IMR-90 (cell line): ENCODE results near the gene PPP4C. TPM values are rescaled to one million over a fixed set of nuclear protein-coding genes. Genes with fewer than 3 reads are reported as not detected.

Experiments
- ATAC-seq: fragments of 200-7000 bp; cut with Tn5 transposase; 2 replicates; pipeline ENCODE4 v1.9.1; 2020; ENCODE audit warnings: low read depth, mild to moderate bottlenecking, moderate library complexity
- BruUV-seq: library from RNA; stranded (reverse); fragments of 400-500 nt; replicated peaks from 2 replicates; lab custom pipeline; 2021; lab: Mats Ljungman, UMichigan
- CTCF ChIA-PET: fragments of 300-600 bp; formaldehyde crosslinking; extraction: SDS; loops from one replicate; lab custom pipeline; 2021; ENCODE audit warnings: antibody characterized with exemption; lab: Yijun Ruan, JAX
- POLR2A ChIA-PET: fragments of 300-600 bp; sonication (Branson Sonifier 250); formaldehyde crosslinking; loops from one replicate; lab custom pipeline; 2022; ENCODE audit warnings: antibody characterized with exemption; ENCODE audit not compliant: unreplicated experiment; lab: Charles Lee
- DNase-seq: peaks from one replicate; pipeline ENCODE4 v3.0.0; 2013
- H2AFZ ChIP-seq: replicated peaks from 2 replicates; pipeline ENCODE3; 2013; ENCODE audit warnings: low read length, mild to moderate bottlenecking; ENCODE audit not compliant: poor library complexity
- H2AK5ac ChIP-seq: 2 replicates; pipeline ENCODE4 v1.6.1; 2013; ENCODE audit warnings: low read depth, low read length, inconsistent platforms
- H2AK9ac ChIP-seq: replicated peaks from 2 replicates; pipeline ENCODE3; 2013; ENCODE audit warnings: mild to moderate bottlenecking, low read depth, low read length, moderate library complexity; ENCODE audit not compliant: poor library complexity
- H2BK120ac ChIP-seq: 2 replicates; pipeline ENCODE4 v1.6.1; 2013; ENCODE audit warnings: low read depth, low read length, inconsistent platforms
- H2BK15ac ChIP-seq: 3 replicates; pipeline ENCODE4 v1.6.1; 2013; ENCODE audit warnings: low read depth, low read length, inconsistent platforms
- H2BK20ac ChIP-seq: 2 replicates; pipeline ENCODE4 v1.6.1; 2013; ENCODE audit warnings: low read depth, mild to moderate bottlenecking, inconsistent platforms, low read length, moderate library complexity
- H2BK5ac ChIP-seq: 2 replicates; pipeline ENCODE4 v1.6.1; 2013; ENCODE audit warnings: mild to moderate bottlenecking, low read depth, low read length, inconsistent platforms; ENCODE audit not compliant: poor library complexity, severe bottlenecking
- H3K14ac ChIP-seq: replicated peaks from 2 replicates; pipeline ENCODE4 v1.6.1; 2013; ENCODE audit warnings: low read depth, low read length, inconsistent platforms
- H3K18ac ChIP-seq: 2 replicates; pipeline ENCODE4 v1.6.1; 2013; ENCODE audit warnings: low read depth, low read length, control low read depth
- H3K23ac ChIP-seq: 2 replicates; pipeline ENCODE4 v1.6.1; 2013; ENCODE audit warnings: low read depth, low read length, inconsistent platforms
- H3K27ac ChIP-seq: 2 replicates; pipeline ENCODE4 v1.5.1; 2013; ENCODE audit warnings: mild to moderate bottlenecking, control low read depth, low read length; ENCODE audit not compliant: insufficient read depth
- H3K27me3 ChIP-seq: 2 replicates; pipeline ENCODE4 v1.6.1; 2013; ENCODE audit warnings: low read length; ENCODE audit not compliant: control insufficient read depth, insufficient read depth
- H3K36me3 ChIP-seq: 2 replicates; pipeline ENCODE4 v1.6.1; 2013; ENCODE audit warnings: low read length, mixed read lengths; ENCODE audit not compliant: control insufficient read depth, insufficient read depth
- H3K4ac ChIP-seq: 2 replicates; pipeline ENCODE4 v1.6.1; 2013; ENCODE audit warnings: low read depth, low read length, inconsistent platforms
- H3K4me1 ChIP-seq: 2 replicates; pipeline ENCODE4 v1.6.1; 2013; ENCODE audit warnings: low read length, mixed read lengths; ENCODE audit not compliant: control insufficient read depth, insufficient read depth
- H3K4me2 ChIP-seq: 2 replicates; pipeline ENCODE4 v1.6.1; 2013; ENCODE audit warnings: low read depth, mild to moderate bottlenecking, control low read depth, low read length, moderate library complexity
- H3K4me3 ChIP-seq: 2 replicates; pipeline ENCODE4 v1.5.1; 2013; ENCODE audit warnings: low read depth, mild to moderate bottlenecking, control low read depth, low read length, moderate library complexity; ENCODE audit not compliant: insufficient read depth
- H3K56ac ChIP-seq: 2 replicates; pipeline ENCODE4 v1.6.1; 2013; ENCODE audit warnings: low read length, inconsistent platforms; ENCODE audit not compliant: insufficient read depth; ENCODE audit errors: extremely low read depth
- H3K79me1 ChIP-seq, 2 experiments: 2 replicates each; pipeline ENCODE4 v1.6.1; 2013; ENCODE audit warnings: low read length in 2 of 2, inconsistent platforms in 1 of 2, low read depth in 1 of 2
- H3K9ac ChIP-seq: 2 replicates; pipeline ENCODE4 v1.6.1; 2013; ENCODE audit warnings: low read depth, low read length, control low read depth
- H3K9me1 ChIP-seq: 2 replicates; pipeline ENCODE4 v1.6.1; 2013; ENCODE audit warnings: low read length, inconsistent platforms; ENCODE audit not compliant: insufficient read depth
- H3K9me3 ChIP-seq: 2 replicates; pipeline ENCODE4 v1.6.1; 2013; ENCODE audit warnings: low read length; ENCODE audit not compliant: control insufficient read depth, insufficient read depth
- H4K20me1 ChIP-seq: 2 replicates; pipeline ENCODE4 v1.6.1; 2013; ENCODE audit warnings: low read length, inconsistent platforms; ENCODE audit not compliant: insufficient read depth
- H4K5ac ChIP-seq: 2 replicates; pipeline ENCODE4 v1.6.1; 2013; ENCODE audit warnings: mild to moderate bottlenecking, low read depth, low read length, control low read depth
- H4K8ac ChIP-seq, 2 experiments: 2 replicates each; pipeline ENCODE4 v1.6.1; 2013; ENCODE audit warnings: low read depth in 2 of 2, low read length in 2 of 2, control low read depth in 1 of 2, inconsistent platforms in 1 of 2
- H4K91ac ChIP-seq: 2 replicates; pipeline ENCODE4 v1.6.1; 2013; ENCODE audit warnings: low read depth, low read length, inconsistent platforms; ENCODE audit not compliant: insufficient read depth
- CHD1 ChIP-seq: IDR thresholded peaks from 2 replicates; pipeline ENCODE4 v1.6.1; 2012; ENCODE audit warnings: low read depth, low read length, improper control_type of control experiment
- MAZ ChIP-seq: IDR thresholded peaks from 2 replicates; pipeline ENCODE4 v1.6.1; 2012; ENCODE audit warnings: low read depth, mild to moderate bottlenecking, low read length, improper control_type of control experiment, moderate library complexity, borderline replicate concordance
- MXI1 ChIP-seq: IDR thresholded peaks from 2 replicates; pipeline ENCODE4 v1.6.1; 2012; ENCODE audit warnings: low read depth, mild to moderate bottlenecking, low read length, moderate library complexity, borderline replicate concordance
- RAD21 ChIP-seq: IDR thresholded peaks from 2 replicates; pipeline ENCODE4 v1.6.1; 2012; ENCODE audit warnings: low read length, improper control_type of control experiment
- RCOR1 ChIP-seq: IDR thresholded peaks from 2 replicates; pipeline ENCODE4 v1.6.1; 2012; ENCODE audit warnings: mild to moderate bottlenecking, low read length, improper control_type of control experiment; ENCODE audit not compliant: insufficient replicate concordance
- WGBS, 2 experiments: methylation state at CpG; one replicate each; pipeline versions ENCODE4 v1.1.5 to v1.1.7; 2013; ENCODE audit warnings: missing lambda C conversion rate in 2 of 2; ENCODE audit not compliant: insufficient read length in 1 of 2; ENCODE audit errors: extremely low coverage in 2 of 2; 5-methylcytosine and 5-hydroxymethylcytosine counted together
- dilution Hi-C: fragments of 300-500 bp; cut with HindIII; formaldehyde crosslinking; loops from one replicate; pipeline ENCODE4 v1.14.3; 2018; ENCODE audit warnings: low sequenced_read_pairs; ENCODE audit not compliant: unreplicated experiment
- in situ Hi-C: fragments of 300-500 bp; cut with MboI; formaldehyde crosslinking; loops from 3 replicates; pipeline ENCODE4 v1.14.3; 2019; ENCODE audit warnings: low sequenced_read_pairs, inconsistent platforms, mixed read lengths
- intact Hi-C: fragments of 100-400 bp; cut with micrococcal nuclease; formaldehyde crosslinking; loops from 2 replicates; pipeline ENCODE4 v1.10.0; 2022
- polyA plus RNA-seq, 3 experiments: library from polyadenylated mRNA; depleted of rRNA; stranded (reverse); fragments of >200 nt; gene quantifications; 2 replicates each; pipeline ENCODE4 v1.2.3, GENCODE V29; 2012; ENCODE audit warnings: low replicate concordance in 1 of 3
- total RNA-seq: library from RNA; depleted of rRNA; stranded (reverse); fragments of >200 nt; gene quantifications from 2 replicates; pipeline ENCODE4 v1.2.3, GENCODE V29; 2012
- TF ChIP-seq, protein P1 (sequence below): fragments of 150-350 bp; IDR thresholded peaks from 2 replicates; pipeline ENCODE4 v1.6.1; 2016; ENCODE audit warnings: low read depth, mild to moderate bottlenecking, low read length, moderate library complexity, borderline replicate concordance

Gene PPP4C
- total and polyA plus RNA-seq, 2 of the 4 experiments (the other 2 are of a cell fraction), result 200 to 209 TPM

DNA sequence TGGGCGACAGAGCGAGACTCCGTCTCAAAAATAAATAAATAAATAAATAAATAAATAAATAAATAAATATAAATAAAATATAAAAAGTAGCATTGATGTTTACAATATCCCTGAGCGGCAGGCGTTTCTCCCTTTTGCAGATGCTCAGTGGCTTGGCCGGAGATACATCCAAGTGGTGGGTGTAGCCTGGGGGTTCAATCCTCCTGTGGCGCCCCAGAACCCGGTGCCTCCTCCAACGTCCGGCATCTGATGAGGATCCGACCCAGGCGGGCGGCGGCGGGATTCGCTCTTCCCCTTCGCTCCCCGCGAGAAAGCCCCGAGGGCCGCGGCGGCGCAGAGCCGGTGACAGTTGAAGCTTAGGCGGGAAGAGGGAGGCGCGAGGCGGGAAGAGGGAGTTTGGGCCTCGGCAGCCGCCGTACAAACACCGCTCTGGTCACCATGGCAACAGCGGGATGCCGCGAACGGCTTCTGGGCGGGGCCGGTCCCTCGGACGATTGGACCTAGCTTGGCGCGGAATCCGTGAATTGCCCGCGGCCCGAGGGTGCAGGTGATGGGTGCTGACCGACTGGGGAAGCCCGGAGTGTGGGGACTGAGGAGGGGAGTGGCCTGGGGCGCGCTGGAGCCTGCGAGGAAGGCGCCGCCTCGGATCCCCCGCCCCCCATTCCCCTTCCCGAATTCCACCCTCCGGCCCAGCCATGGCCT is 23.0 kb upstream of the PPP4C start:
- dilution Hi-C loops, result no loop called here
- DNase-seq (peak; percentile 88), ATAC-seq (peak; percentile 84)
- Histone ChIP-seq H2BK120ac (peak overlapping the region; percentile 76), H2BK20ac (0 out of 2 replicates have a peak overlapping the region, but pooled peaks have one; percentile 63), H2AK9ac (peak overlapping the region; percentile 97), H3K4me1 (peaks cover 7% of the 10 kb centered on the region), H3K23ac (peak overlapping the region; percentile 41; the same call in 1 of the 2 replicates), H2AFZ (peak overlapping the region; percentile 94), H3K79me1 (peaks cover 6 to 42% of the 10 kb centered on the region in 2 experiments; a peak in 2 of 4 replicates), H3K9ac (peak overlapping the region; percentile 71), H3K4ac (peak overlapping the region; percentile 86), H2BK15ac (peak overlapping the region; percentile 41; the same call in 1 of the 3 replicates), H2AK5ac (peak overlapping the region; percentile 81), H3K4me3 (peak overlapping the region; percentile 61), H3K9me3 (no peaks in the 10 kb centered on the region), H3K14ac (peak overlapping the region; percentile 88), H4K20me1 (no peaks in the 10 kb centered on the region; the same call in 1 of the 2 replicates), H3K9me1 (peaks cover 14% of the 10 kb centered on the region), H3K27ac (peak overlapping the region; percentile 82), H3K18ac (no peak overlapping the region), H4K8ac (peak overlapping the region; percentile 74 to 86; a peak in 3 of 4 replicates), H2BK5ac (peak overlapping the region; percentile 83), H3K36me3 (no peaks in the 10 kb centered on the region), H4K91ac (peak overlapping the region; percentile 78), H3K56ac (peak overlapping the region; percentile 61; the same call in 1 of the 2 replicates), H3K27me3 (no peaks in the 10 kb centered on the region), H4K5ac (0 out of 2 replicates have a peak overlapping the region, but pooled peaks have one; percentile 33), H3K4me2 (peak overlapping the region; percentile 91)
- intact Hi-C loops, result no loop called here
- POLR2A ChIA-PET, result interaction anchor here (0.8 kb wide), 1 partner anchor 12 kb away, joined by 4 read pairs; no protein-coding TSS in a partner anchor
- TF ChIP-seq RAD21 (no peak), RCOR1 (peak; percentile 34), MXI1 (peak; percentile 76), CHD1 (no peak), MAZ (peak; percentile 79; the same call in 1 of the 2 replicates)
- TF ChIP-seq, protein P1, sequence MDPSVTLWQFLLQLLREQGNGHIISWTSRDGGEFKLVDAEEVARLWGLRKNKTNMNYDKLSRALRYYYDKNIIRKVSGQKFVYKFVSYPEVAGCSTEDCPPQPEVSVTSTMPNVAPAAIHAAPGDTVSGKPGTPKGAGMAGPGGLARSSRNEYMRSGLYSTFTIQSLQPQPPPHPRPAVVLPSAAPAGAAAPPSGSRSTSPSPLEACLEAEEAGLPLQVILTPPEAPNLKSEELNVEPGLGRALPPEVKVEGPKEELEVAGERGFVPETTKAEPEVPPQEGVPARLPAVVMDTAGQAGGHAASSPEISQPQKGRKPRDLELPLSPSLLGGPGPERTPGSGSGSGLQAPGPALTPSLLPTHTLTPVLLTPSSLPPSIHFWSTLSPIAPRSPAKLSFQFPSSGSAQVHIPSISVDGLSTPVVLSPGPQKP, result no peak
- 0% methylated on average over 16 of the region's 58 CpGs; no CpG with 5 or more reads in 1 of the 2 experiments for WGBS, 2 experiments
- no TSS peak for BruUV-seq
- in situ Hi-C loops, result no loop called here
- CTCF ChIA-PET, result no interaction called here
